ENCODE measurements around the gene SLC41A1. TPM values are rescaled to one million over a fixed set of nuclear protein-coding genes. Genes with fewer than 3 reads are reported as not detected.

Gene SLC41A1
- total and polyA plus RNA-seq, 9 of the 15 experiments (the other 6 are each of a cell fraction or from before 2014, with no cell fraction given), result 4.1 to 29.3 (median 11.4) TPM

- TF ChIP-seq ZBTB40 (IDR thresholded peaks at IDR 0.05) (peak; percentile 63), ZBTB40 (CRISPR knock-in tag; IDR thresholded peaks at IDR 0.05) (no peak), LARP7 (IDR thresholded peaks at IDR 0.05) (peak; percentile 76; the same call in 1 of the 2 replicates), JUND (IDR thresholded peaks at IDR 0.05; ENCODE audit: borderline replicate concordance, low read depth, low read length) (0 out of 2 replicates have a peak, but pooled peaks have one; percentile 2), JUND (tag; IDR thresholded peaks at IDR 0.05; ENCODE audit: borderline replicate concordance, low read depth, low read length) (no peak; the same call in 2 of the 3 replicates), EP300 (IDR thresholded peaks at IDR 0.05; ENCODE audit: low read length) (no peak), CBX8 (IDR thresholded peaks at IDR 0.05; ENCODE audit: borderline replicate concordance, extremely low read depth, low read depth, low read length, poor library complexity, severe bottlenecking) (no peak), ZNF395 (CRISPR knock-in tag; IDR thresholded peaks at IDR 0.05) (peak; percentile 68; the same call in 1 of the 2 replicates), TCF7 (IDR thresholded peaks at IDR 0.05; ENCODE audit: borderline replicate concordance) (no peak), HMGN3 (IDR thresholded peaks at IDR 0.05; ENCODE audit: borderline replicate concordance, extremely low read depth, insufficient read length, low read depth, low read length) (peak; percentile 74), RNF219 (CRISPR knock-in tag; IDR thresholded peaks at IDR 0.05) (0 out of 2 replicates have a peak, but pooled peaks have one; percentile 20), ETV6 (IDR thresholded peaks at IDR 0.05; ENCODE audit: borderline replicate concordance in 1 of 2, low read depth in 2 of 2, low read length in 1 of 2) (no peak), ETV6 (CRISPR knock-in tag; IDR thresholded peaks at IDR 0.05; ENCODE audit: borderline replicate concordance) (no peak), MEF2A (IDR thresholded peaks at IDR 0.05; ENCODE audit: control insufficient read depth, low read depth, low read length) (no peak)
Observed at GRCh38 chr1:205775015-205775716, 37.8 kb downstream of the SLC41A1 start, which contains the start of gene RAB29 (continued).

All from K562 (cell line).